Measurements from ENCODE around the gene B9D1. TPM values are rescaled to one million over a fixed set of nuclear protein-coding genes. Genes with fewer than 3 reads are reported as not detected.

B9D1 gene, protein sequence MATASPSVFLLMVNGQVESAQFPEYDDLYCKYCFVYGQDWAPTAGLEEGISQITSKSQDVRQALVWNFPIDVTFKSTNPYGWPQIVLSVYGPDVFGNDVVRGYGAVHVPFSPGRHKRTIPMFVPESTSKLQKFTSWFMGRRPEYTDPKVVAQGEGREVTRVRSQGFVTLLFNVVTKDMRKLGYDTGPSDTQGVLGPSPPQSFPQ
- 15.8 and 16.5 TPM in 2 replicates for total RNA-seq
- long read RNA-seq, partial matches to known transcripts: 0 of 4 reads
- long read RNA-seq, other reads (novel, unspliced or antisense): 0 of 4 reads

DNA sequence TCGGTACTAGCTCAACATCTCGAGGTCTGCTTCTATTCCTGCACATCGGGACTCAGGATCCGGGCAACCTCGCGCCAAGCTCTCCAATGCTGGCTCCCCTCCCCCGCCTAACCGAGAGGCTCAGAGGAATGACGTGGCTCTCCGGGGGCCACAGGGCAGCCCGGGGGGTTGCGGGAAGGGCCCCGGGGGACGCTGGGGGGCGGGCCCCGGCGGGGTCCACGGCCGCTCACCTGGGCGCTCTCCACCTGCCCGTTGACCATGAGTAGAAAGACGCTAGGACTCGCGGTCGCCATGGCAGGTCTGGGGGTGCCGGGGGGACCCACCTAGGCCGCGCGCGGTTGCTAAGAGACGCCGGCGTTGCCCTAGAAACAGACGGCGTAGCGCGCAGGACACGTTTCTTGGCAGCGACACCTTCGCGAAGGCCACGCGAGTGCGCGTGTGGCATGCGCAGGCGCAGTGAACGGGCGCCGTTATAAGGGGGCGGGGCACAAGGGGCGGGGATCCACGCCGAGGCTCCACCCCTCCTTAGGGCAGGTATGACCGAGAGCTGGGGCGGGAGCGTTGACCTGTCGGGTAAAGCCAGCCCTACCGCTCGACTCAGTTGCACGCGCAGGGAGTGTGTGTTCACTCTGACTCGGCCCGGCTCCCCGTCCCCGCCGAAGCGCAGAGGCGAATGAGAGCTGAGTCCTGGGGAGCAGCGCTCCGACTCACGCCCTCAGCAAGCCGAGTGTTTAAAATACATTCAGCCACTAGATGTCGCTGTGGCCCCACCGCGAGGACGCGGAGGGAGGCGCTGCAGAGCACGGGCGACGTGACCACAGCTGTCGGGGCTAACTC, at the start of gene B9D1:
Gene B9D1 (minus strand): TSS at position 447 of the 837 bp plus-strand sequence. CDS start 154 bp downstream, at position 293.
- Mint-ChIP-seq H3K9me3 (ENCODE audit: unreplicated experiment) (no peaks in the 10 kb centered on the region), H3K36me3 (ENCODE audit: unreplicated experiment) (peaks cover 4% of the 10 kb centered on the region), H3K4me1 (ENCODE audit: unreplicated experiment) (peaks cover 30% of the 10 kb centered on the region), H3K4me3 (ENCODE audit: unreplicated experiment) (peak within 1 kb of the TSS; percentile 86), H3K27ac (ENCODE audit: unreplicated experiment) (peak within 1 kb of the TSS; percentile 73), H3K27me3 (ENCODE audit: unreplicated experiment) (no peaks in the 10 kb centered on the region)
- DNase-seq (ENCODE audit: extremely low spot score, unreplicated experiment): peak; percentile 97
- TF ChIP-seq, protein P1, sequence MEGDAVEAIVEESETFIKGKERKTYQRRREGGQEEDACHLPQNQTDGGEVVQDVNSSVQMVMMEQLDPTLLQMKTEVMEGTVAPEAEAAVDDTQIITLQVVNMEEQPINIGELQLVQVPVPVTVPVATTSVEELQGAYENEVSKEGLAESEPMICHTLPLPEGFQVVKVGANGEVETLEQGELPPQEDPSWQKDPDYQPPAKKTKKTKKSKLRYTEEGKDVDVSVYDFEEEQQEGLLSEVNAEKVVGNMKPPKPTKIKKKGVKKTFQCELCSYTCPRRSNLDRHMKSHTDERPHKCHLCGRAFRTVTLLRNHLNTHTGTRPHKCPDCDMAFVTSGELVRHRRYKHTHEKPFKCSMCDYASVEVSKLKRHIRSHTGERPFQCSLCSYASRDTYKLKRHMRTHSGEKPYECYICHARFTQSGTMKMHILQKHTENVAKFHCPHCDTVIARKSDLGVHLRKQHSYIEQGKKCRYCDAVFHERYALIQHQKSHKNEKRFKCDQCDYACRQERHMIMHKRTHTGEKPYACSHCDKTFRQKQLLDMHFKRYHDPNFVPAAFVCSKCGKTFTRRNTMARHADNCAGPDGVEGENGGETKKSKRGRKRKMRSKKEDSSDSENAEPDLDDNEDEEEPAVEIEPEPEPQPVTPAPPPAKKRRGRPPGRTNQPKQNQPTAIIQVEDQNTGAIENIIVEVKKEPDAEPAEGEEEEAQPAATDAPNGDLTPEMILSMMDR (IDR thresholded peaks at IDR 0.05): peak; percentile 99

DNA sequence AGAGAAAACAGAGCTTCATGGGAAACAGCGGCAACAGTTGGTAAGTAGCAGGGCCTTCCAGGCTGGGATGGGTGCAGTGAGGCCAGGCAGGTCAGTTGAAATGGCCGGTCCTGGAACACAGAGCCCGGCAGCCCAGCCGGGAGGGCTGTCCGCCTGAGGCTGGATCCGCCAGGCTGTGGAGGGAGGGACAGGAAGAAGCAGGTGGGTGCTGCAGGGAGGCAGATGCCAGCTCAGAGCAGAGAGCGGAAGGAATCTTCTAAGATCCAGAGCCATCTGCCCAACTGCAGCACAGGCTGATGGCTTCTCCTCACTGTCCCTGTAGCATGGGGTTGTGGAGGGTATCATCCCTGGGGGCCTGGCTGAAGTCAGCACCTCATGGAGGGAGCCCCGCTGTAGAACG, 49.1 kb upstream of the B9D1 start:
- TF ChIP-seq, protein P1 (IDR thresholded peaks at IDR 0.05): no peak
- H3K4me3 Mint-ChIP-seq (ENCODE audit: unreplicated experiment): no peak overlapping the region
- peaks cover 3% of the 10 kb centered on the region for H3K27me3 Mint-ChIP-seq (ENCODE audit: unreplicated experiment)
- peaks cover 7% of the 10 kb centered on the region for H3K4me1 Mint-ChIP-seq (ENCODE audit: unreplicated experiment)
- H3K36me3 Mint-ChIP-seq (ENCODE audit: unreplicated experiment): no peaks in the 10 kb centered on the region
- DNase-seq (ENCODE audit: extremely low spot score, unreplicated experiment): no peak
- no peaks in the 10 kb centered on the region for H3K9me3 Mint-ChIP-seq (ENCODE audit: unreplicated experiment)
- no peak overlapping the region for H3K27ac Mint-ChIP-seq (ENCODE audit: unreplicated experiment)

DNA sequence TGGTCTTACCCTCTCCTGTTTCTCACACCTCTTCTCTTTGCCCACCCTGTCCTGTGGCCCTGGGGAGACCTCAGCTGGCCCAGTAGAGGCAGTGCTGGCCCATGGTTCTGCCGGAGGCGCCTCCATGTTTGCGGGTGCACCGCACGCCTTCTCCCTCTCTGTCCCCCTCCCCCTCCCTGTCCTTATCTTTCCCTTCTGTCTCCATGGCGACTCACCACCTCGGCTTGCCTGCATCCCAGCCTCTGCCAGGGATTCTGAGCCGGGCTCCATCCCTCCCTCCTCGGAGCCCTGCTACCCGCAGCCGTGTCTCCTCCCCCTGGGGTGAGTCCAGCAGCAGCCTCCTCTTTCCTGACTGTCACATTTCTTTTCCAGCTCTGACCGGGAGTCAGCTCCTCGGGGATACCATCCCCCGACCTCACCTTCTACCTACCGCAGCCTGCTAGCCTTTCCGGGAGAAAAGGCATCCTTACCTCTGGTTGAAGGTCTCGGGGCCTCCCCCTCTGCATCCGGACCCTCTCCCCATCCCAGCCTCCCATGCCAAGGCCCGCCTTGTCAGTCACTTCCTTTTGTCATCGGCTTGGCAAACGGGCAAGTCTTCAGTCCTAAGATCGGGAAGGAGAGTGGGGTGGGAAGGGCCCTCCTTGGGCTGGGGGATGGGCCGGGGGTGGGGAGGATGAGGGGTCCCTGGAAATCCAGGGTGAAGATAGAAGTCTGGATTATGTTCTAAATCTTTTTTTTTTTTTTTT, 48.5 kb upstream of the B9D1 start, which contains the start of gene RNF112:
Gene RNF112 (plus strand): TSS at position 358 of the 746 bp plus-strand sequence. CDS start 177 bp downstream, at position 535.
- Mint-ChIP-seq H3K4me3 (ENCODE audit: unreplicated experiment) (no peak within 1 kb of the TSS), H3K27ac (ENCODE audit: unreplicated experiment) (no peak within 1 kb of the TSS), H3K4me1 (ENCODE audit: unreplicated experiment) (peaks cover 7% of the 10 kb centered on the region), H3K9me3 (ENCODE audit: unreplicated experiment) (no peaks in the 10 kb centered on the region), H3K27me3 (ENCODE audit: unreplicated experiment) (peaks cover 3% of the 10 kb centered on the region), H3K36me3 (ENCODE audit: unreplicated experiment) (no peaks in the 10 kb centered on the region)
- TF ChIP-seq, protein P1 (IDR thresholded peaks at IDR 0.05): no peak
- no peak for DNase-seq (ENCODE audit: extremely low spot score, unreplicated experiment)

DNA sequence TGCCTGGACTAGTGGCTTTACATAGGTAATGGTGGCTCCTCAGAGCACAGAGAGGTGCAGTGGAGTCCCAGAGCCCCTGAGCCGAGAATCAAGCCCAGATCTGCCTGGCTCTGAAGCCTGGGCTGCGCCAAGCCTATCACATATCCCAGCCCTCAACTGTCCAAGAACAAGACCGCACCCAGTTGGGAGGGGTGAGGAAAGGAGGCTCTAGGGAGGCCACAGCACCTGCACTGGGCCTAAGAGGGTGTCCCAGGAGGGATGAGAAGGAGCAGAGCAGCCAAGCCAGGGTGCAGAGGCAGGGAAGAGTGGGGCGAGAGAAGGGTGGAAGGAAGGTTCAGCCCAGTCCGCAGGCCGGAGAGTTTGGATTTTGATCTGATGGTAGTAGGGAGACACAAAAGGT, 47.6 kb upstream of the B9D1 start:
- TF ChIP-seq, protein P1 (IDR thresholded peaks at IDR 0.05): no peak
- Mint-ChIP-seq H3K27me3 (ENCODE audit: unreplicated experiment) (peaks cover 3% of the 10 kb centered on the region), H3K27ac (ENCODE audit: unreplicated experiment) (no peak overlapping the region), H3K4me3 (ENCODE audit: unreplicated experiment) (no peak overlapping the region), H3K36me3 (ENCODE audit: unreplicated experiment) (no peaks in the 10 kb centered on the region), H3K4me1 (ENCODE audit: unreplicated experiment) (peaks cover 7% of the 10 kb centered on the region), H3K9me3 (ENCODE audit: unreplicated experiment) (no peaks in the 10 kb centered on the region)
- DNase-seq (ENCODE audit: extremely low spot score, unreplicated experiment): no peak
